ENCODE measurements around the gene ZNF587B. TPM values are rescaled to one million over a fixed set of nuclear protein-coding genes. Genes with fewer than 3 reads are reported as not detected.
A peak's percentile ranks its signal among the peaks of the same experiment; 100 is the strongest.

The ZNF587B gene
- total and polyA plus RNA-seq, 12 donors: 3.1 to 20.1 (median 8.3) TPM

DNA sequence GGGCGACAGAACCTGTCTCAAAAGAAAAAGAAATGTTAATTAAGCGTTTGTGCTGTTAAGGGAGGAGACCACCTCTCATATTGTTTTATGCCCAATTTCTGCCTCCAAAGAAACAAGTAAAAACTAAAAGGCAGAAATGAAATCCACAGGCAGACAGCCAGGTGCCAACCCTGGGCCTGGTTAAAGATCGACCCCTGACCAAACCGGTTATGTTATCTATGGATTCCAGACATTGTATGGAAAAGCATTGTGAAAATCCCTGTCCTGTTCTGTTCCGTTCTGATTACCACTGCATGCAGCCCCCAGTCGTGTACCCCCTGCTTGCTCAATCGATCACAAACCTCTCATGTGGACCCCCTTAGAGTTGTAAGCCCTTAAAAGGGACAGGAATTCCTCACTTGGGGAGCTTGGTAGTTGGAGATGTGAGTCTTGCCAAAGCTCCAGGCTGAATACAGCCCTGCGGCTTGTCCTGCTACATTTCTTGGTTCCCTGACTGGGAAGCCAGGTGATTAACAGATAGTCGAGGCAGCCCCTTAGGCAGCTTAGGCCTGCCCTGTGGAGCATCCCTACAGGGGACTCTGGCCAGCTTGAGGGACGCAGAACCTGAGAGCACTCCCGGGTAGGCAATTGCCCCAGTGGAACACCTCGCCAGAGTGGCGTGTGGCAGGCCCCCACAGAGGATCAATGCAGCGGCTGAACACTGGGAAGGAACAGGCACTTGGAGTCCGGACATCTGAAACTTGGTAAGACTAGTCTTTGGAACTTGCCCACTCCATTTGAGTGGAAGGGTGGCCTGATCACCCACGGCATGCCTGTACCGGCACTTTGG lies 14.6 kb upstream of the ZNF587B start:
- H3K4me1 ChIP-seq (replicated peaks in 1 of 2): peaks cover 10 to 15% of the 10 kb centered on the region in 2 donors
- H3K27ac ChIP-seq: peak overlapping the region in 2 of 5 donors; percentile 21 to 85
- no peaks in the 10 kb centered on the region for H3K27me3 ChIP-seq
- DNase-seq: no peak
- TF ChIP-seq POLR2A (IDR thresholded peaks at IDR 0.05) (no peak), CTCF (IDR thresholded peaks at IDR 0.05) (no peak)
- intact Hi-C loops (cut with DNase I): loop anchor here in 1 of 2 donors (10.0 kb wide), 1 partner anchor 71 kb away; the partner anchor contains the start of gene ZNF776
- no peaks in the 10 kb centered on the region for H3K9me3 ChIP-seq (replicated peaks in 1 of 3)
- peak overlapping the region in 1 of 4 donors; percentile 71 for H3K4me3 ChIP-seq
- H3K36me3 ChIP-seq (replicated peaks in 1 of 2): no peaks in the 10 kb centered on the region
- WGBS, 4 donors: 87 to 93% (median 91%) methylated on average over 10 to 17 of the region's 17 CpGs

DNA sequence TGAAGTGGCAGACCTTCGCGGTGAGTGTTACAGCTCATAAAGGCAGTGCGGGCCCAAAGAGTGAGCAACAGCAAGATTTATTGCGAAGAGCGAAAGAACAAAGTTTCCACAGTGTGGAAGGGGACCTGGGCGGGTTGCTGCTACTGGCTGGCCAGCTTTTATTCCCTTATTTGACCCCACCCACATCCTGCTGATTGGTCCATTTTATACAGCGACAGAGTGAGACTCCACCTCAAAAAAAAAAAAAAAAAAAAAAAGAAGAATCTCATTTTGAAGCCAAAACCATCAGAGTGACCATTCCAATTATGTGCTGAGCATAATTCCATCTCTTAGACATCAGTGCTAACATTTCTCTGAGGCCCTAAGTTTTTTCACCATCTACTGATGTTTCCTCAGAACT lies 13.4 kb upstream of the ZNF587B start:
- intact Hi-C loops (cut with DNase I): loop anchor here in 1 of 2 donors (10.0 kb wide), 1 partner anchor 72 kb away; the partner anchor contains the start of gene ZNF776
- H3K36me3 ChIP-seq (replicated peaks in 1 of 2): no peaks in the 10 kb centered on the region
- no peak overlapping the region for H3K27ac ChIP-seq
- no peaks in the 10 kb centered on the region for H3K27me3 ChIP-seq
- no peak for DNase-seq
- TF ChIP-seq POLR2A (IDR thresholded peaks at IDR 0.05) (no peak), CTCF (IDR thresholded peaks at IDR 0.05) (no peak)
- whole genome bisulfite sequencing, 4 donors: 82 to 92% (median 89%) methylated on average over 7 of the region's 7 CpGs
- no peaks in the 10 kb centered on the region for H3K9me3 ChIP-seq (replicated peaks in 1 of 3)
- H3K4me1 ChIP-seq (replicated peaks in 1 of 2): peaks cover 10 to 22% of the 10 kb centered on the region in 2 donors
- no peak overlapping the region for H3K4me3 ChIP-seq

GRCh38 chr19:57817976-57818375 lies 12.1 kb upstream of the ZNF587B start:
- 94 to 96% (median 95%) methylated on average over 14 of the region's 14 CpGs for WGBS, 4 donors
- H3K27me3 ChIP-seq: no peaks in the 10 kb centered on the region
- H3K9me3 ChIP-seq (replicated peaks in 1 of 3): no peaks in the 10 kb centered on the region
- no peak for DNase-seq
- no peak overlapping the region for H3K27ac ChIP-seq
- no peaks in the 10 kb centered on the region for H3K36me3 ChIP-seq (replicated peaks in 1 of 2)
- peaks cover 10 to 22% of the 10 kb centered on the region in 2 donors for H3K4me1 ChIP-seq (replicated peaks in 1 of 2)
- intact Hi-C loops (cut with DNase I): loop anchor here in 1 of 2 donors (10.0 kb wide), 1 partner anchor 73 kb away; the partner anchor contains the start of gene ZNF776
- no peak for TF ChIP-seq CTCF (IDR thresholded peaks at IDR 0.05)
- TF ChIP-seq POLR2A (IDR thresholded peaks at IDR 0.05): no peak
- H3K4me3 ChIP-seq: no peak overlapping the region

DNA sequence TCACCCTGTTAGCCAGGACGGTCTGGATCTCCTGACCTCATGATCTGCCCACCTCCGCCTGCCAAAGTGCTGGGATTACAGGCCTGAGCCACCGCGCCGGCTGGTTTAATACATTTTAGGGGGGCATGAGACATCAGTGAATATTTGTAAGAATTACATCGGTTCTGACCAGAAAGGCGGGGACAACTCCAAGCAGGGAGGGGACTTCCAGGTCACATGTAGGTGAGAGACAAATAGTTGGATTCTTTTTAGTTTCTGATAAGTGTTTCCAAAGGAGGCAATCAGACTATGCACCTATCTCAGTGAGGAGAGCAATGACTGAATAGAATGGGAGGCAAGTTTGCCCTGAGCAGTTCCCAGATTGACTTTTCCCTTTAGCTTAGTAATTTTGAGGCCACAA lies 11.7 kb upstream of the ZNF587B start:
- H3K36me3 ChIP-seq (replicated peaks in 1 of 2): no peaks in the 10 kb centered on the region
- WGBS, 4 donors: 81 to 97% (median 95%) methylated on average over 4 to 7 of the region's 7 CpGs
- intact Hi-C loops (cut with DNase I): loop anchor here in 1 of 2 donors (10.0 kb wide), 1 partner anchor 74 kb away; the partner anchor contains the start of gene ZNF776
- no peak overlapping the region for H3K27ac ChIP-seq
- peaks cover 10 to 22% of the 10 kb centered on the region in 2 donors for H3K4me1 ChIP-seq (replicated peaks in 1 of 2)
- no peaks in the 10 kb centered on the region for H3K9me3 ChIP-seq (replicated peaks in 1 of 3)
- no peaks in the 10 kb centered on the region for H3K27me3 ChIP-seq
- DNase-seq: no peak
- TF ChIP-seq POLR2A (IDR thresholded peaks at IDR 0.05) (no peak), CTCF (IDR thresholded peaks at IDR 0.05) (no peak)
- H3K4me3 ChIP-seq: no peak overlapping the region
